Measurements from ENCODE around the gene BTD.
"Not testable (repeated sequence)": the region's sequence is repeated elsewhere in the genome, so short reads cannot be mapped to it uniquely, and the experiment has no call there.

Gene BTD

GRCh38 chr3:15601399-15602145 lies at the start of gene BTD, which contains the start of gene HACL1:
Gene BTD, plus strand, starts transcription at chr3:15601745. Its CDS starts 33,695 bp downstream, at chr3:15635440.
Gene HACL1, minus strand, starts transcription at chr3:15601569. Its CDS starts 106 bp downstream, at chr3:15601463.
- DNase-seq (ENCODE audit: low read depth in 2 of 2) = peak; percentile 98 to 99

- no peak for DNase-seq (ENCODE audit: low read depth in 2 of 2)
These were observed 49.6 kb upstream of the BTD start for GRCh38 chr3:15551902-15552301.

GRCh38 chr3:15553749-15554148 lies 47.8 kb upstream of the BTD start:
- no peak for DNase-seq (ENCODE audit: low read depth in 2 of 2)

- DNase-seq (ENCODE audit: low read depth in 2 of 2) = no peak
These were observed 45.0 kb upstream of the BTD start for GRCh38 chr3:15556512-15556911.

GRCh38 chr3:15557511-15557946 lies 44.0 kb upstream of the BTD start:
- peak in 1 of 2 donors; percentile 39 for DNase-seq (ENCODE audit: low read depth in 2 of 2)

GRCh38 chr3:15558581-15558980 lies 43.0 kb upstream of the BTD start:
- no peak for DNase-seq (ENCODE audit: low read depth in 2 of 2)

GRCh38 chr3:15562560-15562959 lies 39.0 kb upstream of the BTD start:
- DNase-seq (ENCODE audit: low read depth in 2 of 2) = no peak

- no peak for DNase-seq (ENCODE audit: low read depth in 2 of 2)
These were observed 38.4 kb upstream of the BTD start for GRCh38 chr3:15563190-15563589.

GRCh38 chr3:15572138-15572537 lies 29.4 kb upstream of the BTD start:
- no peak for DNase-seq (ENCODE audit: low read depth in 2 of 2)

- DNase-seq (ENCODE audit: low read depth in 2 of 2) = no peak
These were observed 26.1 kb upstream of the BTD start for GRCh38 chr3:15575446-15575845.

GRCh38 chr3:15576475-15576874 lies 25.1 kb upstream of the BTD start:
- DNase-seq (ENCODE audit: low read depth in 2 of 2) = no peak

- no peak for DNase-seq (ENCODE audit: low read depth in 2 of 2)
These were observed 23.2 kb upstream of the BTD start for GRCh38 chr3:15578289-15578867.

GRCh38 chr3:15579051-15579450 lies 22.5 kb upstream of the BTD start:
- DNase-seq (ENCODE audit: low read depth in 2 of 2) = no peak

- DNase-seq (ENCODE audit: low read depth in 2 of 2) = no peak
These were observed 19.8 kb upstream of the BTD start for GRCh38 chr3:15581471-15582394.

GRCh38 chr3:15585111-15585845 lies 16.3 kb upstream of the BTD start:
- DNase-seq (ENCODE audit: low read depth in 2 of 2) = no peak

GRCh38 chr3:15591242-15591641 lies 10.3 kb upstream of the BTD start:
- DNase-seq (ENCODE audit: low read depth in 2 of 2) = no peak

- DNase-seq (ENCODE audit: low read depth in 2 of 2) = no peak
These were observed 9.6 kb upstream of the BTD start for GRCh38 chr3:15591928-15592327.

GRCh38 chr3:15592968-15593367 lies 8.6 kb upstream of the BTD start:
- no peak for DNase-seq (ENCODE audit: low read depth in 2 of 2)

GRCh38 chr3:15595955-15596354 lies 5.6 kb upstream of the BTD start:
- DNase-seq (ENCODE audit: low read depth in 2 of 2) = no peak

GRCh38 chr3:15601046-15601398 lies 523 bp upstream of the BTD start:
- no peak for DNase-seq (ENCODE audit: low read depth in 2 of 2)

GRCh38 chr3:15602146-15602536 lies 596 bp downstream of the BTD start:
- no peak for DNase-seq (ENCODE audit: low read depth in 2 of 2)

- DNase-seq (ENCODE audit: low read depth in 2 of 2) = not testable (repeated sequence)
These were observed 1.3 kb downstream of the BTD start for GRCh38 chr3:15602816-15603215.

Measured in stimulated activated CD4-positive, alpha-beta T cell treated with anti-CD3 and anti-CD28 coated beads, Interleukin-1b, Interleukin-23, amount 100 ng/mL, for 4 hours (primary cell).